ENCODE measurements around the gene CBX2. TPM values are rescaled to one million over a fixed set of nuclear protein-coding genes. Genes with fewer than 3 reads are reported as not detected.

The CBX2 gene
- total RNA-seq, 1 experiment from 2014 or later: 79.4 TPM

- Histone ChIP-seq H3K27ac (ENCODE audit: insufficient read length, low read depth, low read length) (no peak overlapping the region), H4K5ac (ENCODE audit: insufficient read length, low read depth, low read length) (no peak overlapping the region), H3T11ph (ENCODE audit: low read length) (no peak overlapping the region), H2BK15ac (ENCODE audit: low read depth, low read length) (no peak overlapping the region), H3K27me3 (ENCODE audit: insufficient read depth, low read length) (peaks cover 68% of the 10 kb centered on the region), H2BK20ac (ENCODE audit: low read depth, low read length, poor library complexity, severe bottlenecking) (no peak overlapping the region), H3K79me1 (ENCODE audit: insufficient read depth, low read depth, low read length, poor library complexity, severe bottlenecking) (no peaks in the 10 kb centered on the region), H4K91ac (ENCODE audit: insufficient read length, low read depth, low read length) (no peak overlapping the region), H2BK12ac (ENCODE audit: insufficient read length, low read depth, low read length) (no peak overlapping the region), H3K9me3 (ENCODE audit: control insufficient read depth, low read depth, low read length) (no peaks in the 10 kb centered on the region), H3K9ac (ENCODE audit: extremely low read depth, insufficient read length, low read length) (no peak overlapping the region), H4K20me1 (ENCODE audit: control insufficient read depth, insufficient read depth, insufficient read length) (no peaks in the 10 kb centered on the region), H3K23ac (ENCODE audit: insufficient read length, low read depth, low read length) (no peak overlapping the region), H2AK5ac (ENCODE audit: insufficient read length, low read length) (no peak overlapping the region), H3K4me2 (ENCODE audit: insufficient read depth, insufficient read length, low read length) (peak overlapping the region; percentile 50), H3K4me1 (ENCODE audit: insufficient read depth, low read length) (peaks cover 2% of the 10 kb centered on the region; the same call in 1 of the 2 replicates), H3K56ac (ENCODE audit: insufficient read length, low read depth, low read length) (no peak overlapping the region), H3K23me2 (ENCODE audit: insufficient read length, low read depth, low read length, poor library complexity, severe bottlenecking) (peaks cover 26% of the 10 kb centered on the region), H3K18ac (ENCODE audit: insufficient read length, low read depth, low read length) (no peak overlapping the region), H3K79me2 (ENCODE audit: insufficient read depth, low read length) (no peaks in the 10 kb centered on the region), H3K4ac (ENCODE audit: low read depth, low read length) (no peak overlapping the region), H2AFZ (ENCODE audit: low read length) (no peak overlapping the region), H3K14ac (ENCODE audit: insufficient read depth, low read length) (no peak overlapping the region), H2BK120ac (ENCODE audit: low read depth, low read length, poor library complexity, severe bottlenecking) (no peak overlapping the region), H2BK5ac (ENCODE audit: insufficient read length, low read length) (no peak overlapping the region), H4K8ac (replicated peaks; ENCODE audit: insufficient read length, low read depth, low read length) (no peak overlapping the region)
- H3K27me3 Mint-ChIP-seq (ENCODE audit: low read depth): peaks cover 99% of the 10 kb centered on the region
- TF ChIP-seq CTCF (conservative IDR thresholded peaks at IDR 0.05): no peak
- no CpG with 5 or more reads among the region's 72 CpGs for WGBS (ENCODE audit: extremely low coverage, insufficient read length, low lambda C conversion rate)
- peak overlapping the region; percentile 41 to 70 for H3K4me3 Mint-ChIP-seq
- no peaks in the 10 kb centered on the region for H3K36me3 Mint-ChIP-seq (ENCODE audit: insufficient read depth in 1 of 3, low read depth in 3 of 3)
- DNase-seq: peak; percentile 73
- peaks cover 25 to 47% of the 10 kb centered on the region in 2 experiments for H3K4me1 Mint-ChIP-seq
- peaks cover 0 to 1% of the 10 kb centered on the region in 2 experiments; a peak in 3 of 5 replicates for H3K9me3 Mint-ChIP-seq
- H3K27ac Mint-ChIP-seq: no peak overlapping the region
Measured at GRCh38 chr17:79832218-79833109, 54.5 kb downstream of the CBX2 start.
